ENCODE data around the gene GCHFR.

Gene GCHFR

DNA sequence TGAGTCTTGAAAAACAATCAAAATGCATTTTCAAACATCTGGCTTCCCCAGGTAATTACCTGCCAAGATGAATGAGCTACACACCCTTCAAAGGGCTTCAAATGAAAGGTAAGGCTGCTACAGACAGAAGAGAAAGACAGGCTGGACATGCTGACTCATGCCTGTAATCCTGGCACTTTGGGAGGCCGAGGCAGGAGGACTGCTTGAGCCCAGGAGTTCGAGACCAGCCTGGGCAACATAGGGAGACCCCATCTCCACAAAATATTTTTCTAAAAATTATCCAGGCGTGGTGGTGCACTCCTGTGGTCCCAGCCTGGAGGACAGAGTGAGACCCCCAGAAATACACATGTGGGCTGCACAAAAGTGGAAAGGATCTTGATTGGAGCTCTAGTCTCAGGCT, 28.5 kb downstream of the GCHFR start:
- Histone ChIP-seq H3K27ac (ENCODE audit: insufficient read depth, low read depth, low read length, poor library complexity, severe bottlenecking) (no peak overlapping the region), H3K9me3 (ENCODE audit: control insufficient read depth, low read length) (no peaks in the 10 kb centered on the region), H3K4me3 (ENCODE audit: insufficient read depth, low read depth, low read length) (no peak overlapping the region), H3K4me1 (ENCODE audit: control insufficient read depth, insufficient read depth, low read length) (no peaks in the 10 kb centered on the region), H3K27me3 (ENCODE audit: control insufficient read depth, insufficient read depth, low read length, poor library complexity, severe bottlenecking) (no peaks in the 10 kb centered on the region), H3K36me3 (ENCODE audit: control insufficient read depth, insufficient read depth, low read length) (no peaks in the 10 kb centered on the region)
- 90 to 94% methylated on average over 3 of the region's 3 CpGs for WGBS, 2 experiments

- H3K4me1 ChIP-seq (ENCODE audit: control insufficient read depth, insufficient read depth, low read length) = peaks cover 3% of the 10 kb centered on the region
- WGBS, 2 experiments = 96% methylated on average over 9 of the region's 9 CpGs
- H3K36me3 ChIP-seq (ENCODE audit: control insufficient read depth, insufficient read depth, low read length) = no peaks in the 10 kb centered on the region
- H3K27ac ChIP-seq (ENCODE audit: insufficient read depth, low read depth, low read length, poor library complexity, severe bottlenecking) = no peak overlapping the region
- no peaks in the 10 kb centered on the region for H3K9me3 ChIP-seq (ENCODE audit: control insufficient read depth, low read length)
- H3K4me3 ChIP-seq (ENCODE audit: insufficient read depth, low read depth, low read length) = no peak overlapping the region
- no peaks in the 10 kb centered on the region for H3K27me3 ChIP-seq (ENCODE audit: control insufficient read depth, insufficient read depth, low read length, poor library complexity, severe bottlenecking)
These were observed 29.5 kb downstream of the GCHFR start for GRCh38 chr15:40793216-40793989.

GRCh38 chr15:40796041-40796440, 32.2 kb downstream of the GCHFR start:
- WGBS, 2 experiments = 90 to 93% methylated on average over 2 of the region's 2 CpGs

GRCh38 chr15:40796512-40796911, 32.6 kb downstream of the GCHFR start:
- H3K36me3 ChIP-seq (ENCODE audit: control insufficient read depth, insufficient read depth, low read length) = no peaks in the 10 kb centered on the region
- 91 to 94% methylated on average over 5 of the region's 5 CpGs for WGBS, 2 experiments
- H3K9me3 ChIP-seq (ENCODE audit: control insufficient read depth, low read length) = no peaks in the 10 kb centered on the region

More at GRCh38 chr15:40796041-40796440, 32.2 kb downstream of the GCHFR start:
- H3K4me3 ChIP-seq (ENCODE audit: insufficient read depth, low read depth, low read length) = no peak overlapping the region
- no peaks in the 10 kb centered on the region for H3K36me3 ChIP-seq (ENCODE audit: control insufficient read depth, insufficient read depth, low read length)
- H3K9me3 ChIP-seq (ENCODE audit: control insufficient read depth, low read length) = no peaks in the 10 kb centered on the region
- H3K4me1 ChIP-seq (ENCODE audit: control insufficient read depth, insufficient read depth, low read length) = peaks cover 4% of the 10 kb centered on the region
- no peak overlapping the region for H3K27ac ChIP-seq (ENCODE audit: insufficient read depth, low read depth, low read length, poor library complexity, severe bottlenecking)
- no peaks in the 10 kb centered on the region for H3K27me3 ChIP-seq (ENCODE audit: control insufficient read depth, insufficient read depth, low read length, poor library complexity, severe bottlenecking)

GRCh38 chr15:40799523-40799922, 35.7 kb downstream of the GCHFR start:
- Histone ChIP-seq H3K27ac (ENCODE audit: insufficient read depth, low read depth, low read length, poor library complexity, severe bottlenecking) (no peak overlapping the region), H3K4me3 (ENCODE audit: insufficient read depth, low read depth, low read length) (no peak overlapping the region), H3K27me3 (ENCODE audit: control insufficient read depth, insufficient read depth, low read length, poor library complexity, severe bottlenecking) (no peaks in the 10 kb centered on the region), H3K4me1 (ENCODE audit: control insufficient read depth, insufficient read depth, low read length) (peaks cover 4% of the 10 kb centered on the region), H3K9me3 (ENCODE audit: control insufficient read depth, low read length) (no peaks in the 10 kb centered on the region), H3K36me3 (ENCODE audit: control insufficient read depth, insufficient read depth, low read length) (no peaks in the 10 kb centered on the region)
- WGBS, 2 experiments = 93 to 94% methylated on average over 3 of the region's 3 CpGs

More at GRCh38 chr15:40796512-40796911, 32.6 kb downstream of the GCHFR start:
- Histone ChIP-seq H3K4me3 (ENCODE audit: insufficient read depth, low read depth, low read length) (no peak overlapping the region), H3K27ac (ENCODE audit: insufficient read depth, low read depth, low read length, poor library complexity, severe bottlenecking) (no peak overlapping the region), H3K27me3 (ENCODE audit: control insufficient read depth, insufficient read depth, low read length, poor library complexity, severe bottlenecking) (no peaks in the 10 kb centered on the region), H3K4me1 (ENCODE audit: control insufficient read depth, insufficient read depth, low read length) (peaks cover 4% of the 10 kb centered on the region)

DNA sequence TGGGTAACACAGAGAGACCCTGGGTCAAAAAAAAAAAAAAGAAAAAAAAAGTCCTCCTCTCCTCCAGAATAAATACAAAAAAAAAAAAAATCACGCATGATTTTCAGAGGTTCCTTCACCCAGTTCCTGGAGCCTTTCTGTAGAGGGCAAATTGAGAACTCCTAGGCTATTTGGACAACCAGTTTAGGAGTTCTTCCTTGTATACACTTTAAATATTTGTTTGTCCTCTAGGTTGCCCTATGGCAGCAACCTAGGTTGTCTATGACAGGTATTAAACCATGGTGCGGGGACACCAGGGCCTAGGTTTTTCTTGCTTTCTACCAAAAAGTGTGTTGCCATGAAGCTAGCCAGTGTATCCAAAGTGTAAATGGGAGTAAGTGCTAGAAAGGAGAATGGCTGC, 39.2 kb downstream of the GCHFR start:
- H3K27me3 ChIP-seq (ENCODE audit: control insufficient read depth, insufficient read depth, low read length, poor library complexity, severe bottlenecking) = no peaks in the 10 kb centered on the region
- no peak overlapping the region for H3K27ac ChIP-seq (ENCODE audit: insufficient read depth, low read depth, low read length, poor library complexity, severe bottlenecking)
- no peaks in the 10 kb centered on the region for H3K36me3 ChIP-seq (ENCODE audit: control insufficient read depth, insufficient read depth, low read length)
- peaks cover 10% of the 10 kb centered on the region for H3K4me1 ChIP-seq (ENCODE audit: control insufficient read depth, insufficient read depth, low read length)
- H3K4me3 ChIP-seq (ENCODE audit: insufficient read depth, low read depth, low read length) = no peak overlapping the region
- WGBS, 2 experiments = 89 to 99% methylated on average over 2 of the region's 2 CpGs
- H3K9me3 ChIP-seq (ENCODE audit: control insufficient read depth, low read length) = no peaks in the 10 kb centered on the region

DNA sequence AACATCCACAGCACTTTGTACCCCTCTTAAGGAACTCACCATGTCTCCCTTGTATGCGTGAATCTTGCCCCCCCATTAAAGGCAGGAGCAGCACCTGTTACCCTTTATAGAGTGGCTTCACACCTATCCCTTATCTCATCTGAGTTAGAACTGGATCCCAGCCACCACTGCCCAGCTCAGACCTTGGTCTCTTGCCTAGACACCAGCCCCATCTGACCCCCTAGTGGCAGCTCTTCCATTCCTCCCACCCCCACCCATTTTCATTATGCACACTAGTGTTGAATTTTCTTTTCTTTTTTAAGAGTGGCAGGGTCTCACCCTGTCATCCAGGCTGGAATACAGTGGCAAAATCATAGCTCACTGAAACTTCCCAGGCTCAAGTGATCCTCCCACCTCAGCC, 39.8 kb downstream of the GCHFR start:
- Histone ChIP-seq H3K27ac (ENCODE audit: insufficient read depth, low read depth, low read length, poor library complexity, severe bottlenecking) (no peak overlapping the region), H3K4me1 (ENCODE audit: control insufficient read depth, insufficient read depth, low read length) (peaks cover 6% of the 10 kb centered on the region), H3K36me3 (ENCODE audit: control insufficient read depth, insufficient read depth, low read length) (no peaks in the 10 kb centered on the region), H3K4me3 (ENCODE audit: insufficient read depth, low read depth, low read length) (no peak overlapping the region), H3K9me3 (ENCODE audit: control insufficient read depth, low read length) (no peaks in the 10 kb centered on the region), H3K27me3 (ENCODE audit: control insufficient read depth, insufficient read depth, low read length, poor library complexity, severe bottlenecking) (no peaks in the 10 kb centered on the region)
- WGBS, 2 experiments = 97 to 100% methylated on average over 1 of the region's 1 CpG

GRCh38 chr15:40806672-40807027, 42.8 kb downstream of the GCHFR start:
- Histone ChIP-seq H3K4me3 (ENCODE audit: insufficient read depth, low read depth, low read length) (peak overlapping the region; percentile 100), H3K9me3 (ENCODE audit: control insufficient read depth, low read length) (no peaks in the 10 kb centered on the region), H3K27ac (ENCODE audit: insufficient read depth, low read depth, low read length, poor library complexity, severe bottlenecking) (no peak overlapping the region), H3K4me1 (ENCODE audit: control insufficient read depth, insufficient read depth, low read length) (peaks cover 6% of the 10 kb centered on the region), H3K36me3 (ENCODE audit: control insufficient read depth, insufficient read depth, low read length) (no peaks in the 10 kb centered on the region), H3K27me3 (ENCODE audit: control insufficient read depth, insufficient read depth, low read length, poor library complexity, severe bottlenecking) (no peaks in the 10 kb centered on the region)
- WGBS, 2 experiments = 8 to 9% methylated on average over 2 of the region's 2 CpGs

DNA sequence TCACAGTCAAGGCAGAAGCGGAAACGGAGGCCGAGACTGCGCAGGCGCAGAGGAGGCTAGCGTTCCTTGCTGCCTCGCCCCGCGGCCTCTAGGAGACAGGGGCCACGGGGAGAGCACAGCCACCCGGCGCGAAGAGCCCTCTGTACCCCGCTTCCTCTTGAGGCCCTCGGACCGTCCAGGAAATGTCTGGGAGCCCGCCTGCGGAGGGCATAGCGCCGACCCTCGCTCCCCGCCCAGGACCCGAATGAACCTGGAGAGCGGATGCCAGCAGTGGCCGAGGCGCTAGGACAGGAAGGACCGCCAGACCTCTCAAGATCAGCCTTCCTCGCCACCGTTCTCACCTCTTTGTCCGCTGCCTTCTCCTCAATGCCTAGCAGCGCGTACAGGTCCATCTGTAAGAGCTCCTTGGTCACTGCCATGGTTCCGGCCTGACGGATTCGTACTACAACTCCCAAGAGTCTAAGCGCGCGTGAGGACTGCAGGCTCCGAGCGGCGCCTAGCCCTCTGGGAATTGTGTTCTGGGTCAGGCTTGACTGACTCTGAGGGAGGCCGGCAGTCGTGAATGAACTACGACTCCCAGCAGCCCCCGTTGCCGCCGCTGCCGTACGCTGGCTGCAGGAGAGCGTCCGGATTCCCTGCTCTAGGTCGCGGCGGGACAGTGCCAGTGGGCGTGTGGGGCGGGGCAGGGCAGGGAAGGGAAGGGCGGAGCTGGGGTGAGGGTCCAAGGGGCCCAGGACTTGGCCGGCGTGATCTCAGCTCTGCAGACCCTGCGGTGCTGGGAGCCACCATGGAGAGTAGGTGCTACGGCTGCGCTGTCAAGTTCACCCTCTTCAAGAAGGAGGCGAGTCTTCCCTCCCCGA, 43.4 kb downstream of the GCHFR start, which contains the start of the genes DNAJC17 and ZFYVE19:
DNAJC17 (minus strand) TSS at position 446 of the 860 bp plus-strand sequence; CDS start at position 419, 27 bp downstream.
ZFYVE19 (plus strand) TSS at position 62 of the 860 bp plus-strand sequence; CDS start at position 563, 501 bp downstream.
- Histone ChIP-seq H3K4me3 (ENCODE audit: insufficient read depth, low read depth, low read length) (peak within 1 kb of the TSS; percentile 100), H3K4me1 (ENCODE audit: control insufficient read depth, insufficient read depth, low read length) (peaks cover 6% of the 10 kb centered on the region), H3K36me3 (ENCODE audit: control insufficient read depth, insufficient read depth, low read length) (no peaks in the 10 kb centered on the region), H3K27ac (ENCODE audit: insufficient read depth, low read depth, low read length, poor library complexity, severe bottlenecking) (no peak within 1 kb of the TSS), H3K27me3 (ENCODE audit: control insufficient read depth, insufficient read depth, low read length, poor library complexity, severe bottlenecking) (no peaks in the 10 kb centered on the region), H3K9me3 (ENCODE audit: control insufficient read depth, low read length) (no peaks in the 10 kb centered on the region)
- 0 to 1% methylated on average over 64 of the region's 64 CpGs for WGBS, 2 experiments

- Histone ChIP-seq H3K9me3 (ENCODE audit: control insufficient read depth, low read length) (no peaks in the 10 kb centered on the region), H3K27ac (ENCODE audit: insufficient read depth, low read depth, low read length, poor library complexity, severe bottlenecking) (no peak overlapping the region), H3K27me3 (ENCODE audit: control insufficient read depth, insufficient read depth, low read length, poor library complexity, severe bottlenecking) (no peaks in the 10 kb centered on the region), H3K4me3 (ENCODE audit: insufficient read depth, low read depth, low read length) (peak overlapping the region; percentile 100), H3K36me3 (ENCODE audit: control insufficient read depth, insufficient read depth, low read length) (no peaks in the 10 kb centered on the region), H3K4me1 (ENCODE audit: control insufficient read depth, insufficient read depth, low read length) (peaks cover 6% of the 10 kb centered on the region)
- 59 to 61% methylated on average over 19 of the region's 19 CpGs for WGBS, 2 experiments
These were observed 44.1 kb downstream of the GCHFR start for GRCh38 chr15:40807888-40808461.

All from ectodermal cell (in vitro differentiated cells).